ENCODE measurements around the gene BTBD2. TPM values are rescaled to one million over a fixed set of nuclear protein-coding genes. Genes with fewer than 3 reads are reported as not detected.

BTBD2 gene
- total and polyA plus RNA-seq, 2 of the 8 experiments (the other 6 are each of a cell fraction or from before 2014, with no cell fraction given) = 91.7 to 92.3 TPM

DNA sequence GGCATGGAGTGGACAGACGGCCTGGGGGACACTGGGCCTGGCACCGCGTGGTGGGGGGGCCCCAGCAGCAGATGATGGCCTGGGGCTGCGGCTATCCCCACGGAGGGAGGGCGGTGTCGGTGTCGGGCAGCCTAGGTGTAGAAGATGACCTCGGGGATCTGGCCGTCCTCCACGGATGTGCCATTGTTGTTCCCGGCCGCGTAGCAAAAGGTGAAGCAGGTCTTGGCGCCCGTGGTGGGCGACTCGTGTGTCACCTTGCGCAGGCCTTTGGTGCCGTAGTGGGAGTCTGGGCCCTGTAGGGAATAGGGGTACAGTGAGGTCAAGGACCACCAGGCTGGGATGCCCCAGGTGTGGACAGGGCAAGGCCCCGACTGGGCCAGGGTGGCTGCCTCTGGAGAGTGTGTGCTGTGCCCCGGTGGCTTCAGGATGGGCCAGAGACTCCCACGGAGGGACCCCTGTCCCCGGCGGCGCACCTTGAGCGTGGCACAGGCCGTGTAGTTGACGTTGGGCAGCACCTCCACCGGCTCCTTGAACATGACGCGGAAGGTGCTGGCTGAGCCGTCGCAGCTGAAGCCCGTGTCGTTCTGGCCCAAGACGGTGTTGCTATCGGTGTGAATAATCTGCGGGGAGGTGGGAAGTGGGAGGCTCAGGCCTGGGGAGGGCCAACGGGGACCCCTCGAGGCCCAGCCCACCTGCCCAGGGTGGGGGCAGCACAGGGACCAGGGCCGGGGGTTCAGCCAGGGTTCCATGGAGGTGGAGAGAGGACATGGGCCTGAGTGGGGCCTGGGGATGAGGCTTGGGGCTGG is 29.0 kb downstream of the BTBD2 start (continued):
- TF ChIP-seq SP1 (IDR thresholded peaks at IDR 0.05; ENCODE audit: low read depth, low read length) (no peak), BRCA1 (IDR thresholded peaks at IDR 0.05; ENCODE audit: low read depth, low read length) (no peak)
